HG03565 (cell line): ENCODE data around the gene RUBCN.
A peak's percentile ranks its signal among the peaks of the same experiment; 100 is the strongest.
"Not testable (repeated sequence)": the region's sequence is repeated elsewhere in the genome, so short reads cannot be mapped to it uniquely, and the experiment has no call there.

Experiments used
- ATAC-seq: cut with Tn5 transposase; IDR thresholded peaks from one replicate; pipeline ENCODE4 v1.9.1; 2021; ENCODE audit warnings: mild to moderate bottlenecking, moderate library complexity; ENCODE audit not compliant: unreplicated experiment

Gene RUBCN

DNA sequence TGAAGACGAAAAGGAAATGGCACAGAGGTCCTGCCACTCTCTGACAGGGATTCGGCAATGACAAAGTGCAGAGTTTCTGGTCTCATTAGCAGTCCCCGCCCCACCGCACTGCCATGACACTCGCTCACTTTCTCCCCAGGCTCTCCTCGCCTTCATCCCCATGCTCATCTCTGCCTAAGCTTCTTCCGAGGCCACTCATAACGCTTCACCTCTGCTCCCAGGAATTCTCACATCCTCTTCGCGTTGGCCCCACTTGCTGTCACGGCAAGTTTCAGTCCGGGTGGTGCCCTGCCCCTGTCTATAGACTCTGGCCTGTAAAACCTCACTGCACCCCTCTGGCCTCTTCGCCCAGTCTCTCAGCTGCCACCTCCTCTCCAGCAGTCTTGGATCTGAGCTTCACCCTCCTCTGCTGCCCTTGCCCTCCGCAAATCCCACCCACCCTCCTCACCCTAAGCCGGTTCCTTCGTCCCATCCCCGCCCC, 654 bp downstream of the RUBCN start:
- no peak for ATAC-seq

DNA sequence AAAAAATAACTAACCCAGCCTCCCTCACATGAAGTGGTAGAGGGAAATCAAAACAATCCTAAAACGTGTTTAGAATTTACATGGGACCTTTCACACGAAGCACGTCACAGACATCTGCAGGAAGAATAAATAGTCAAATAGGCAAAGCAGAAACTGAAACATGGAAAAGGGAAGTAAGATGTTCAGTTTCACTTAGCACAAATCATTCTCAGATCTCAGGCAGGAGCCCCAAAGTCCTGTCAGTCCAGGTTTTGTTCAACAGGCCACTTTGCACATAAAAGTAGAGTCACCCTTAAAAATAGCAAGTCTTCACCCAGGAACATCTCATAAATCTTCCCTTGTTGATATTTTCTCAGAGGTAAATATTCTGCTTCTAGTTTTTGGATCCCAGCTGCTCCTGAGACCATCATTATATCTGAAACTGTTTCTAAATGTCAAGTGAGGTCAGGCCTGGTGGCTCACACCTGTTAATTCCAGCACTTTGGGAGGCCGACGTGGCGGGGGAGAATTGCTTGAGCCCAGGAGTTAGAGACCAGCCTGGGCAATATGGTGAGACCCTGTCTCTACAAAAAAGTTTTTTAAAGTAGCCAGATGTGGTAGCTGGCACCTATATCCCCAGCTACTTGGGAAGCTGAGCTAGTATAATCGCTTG, 1.9 kb downstream of the RUBCN start:
- ATAC-seq, result peak; percentile 29

DNA sequence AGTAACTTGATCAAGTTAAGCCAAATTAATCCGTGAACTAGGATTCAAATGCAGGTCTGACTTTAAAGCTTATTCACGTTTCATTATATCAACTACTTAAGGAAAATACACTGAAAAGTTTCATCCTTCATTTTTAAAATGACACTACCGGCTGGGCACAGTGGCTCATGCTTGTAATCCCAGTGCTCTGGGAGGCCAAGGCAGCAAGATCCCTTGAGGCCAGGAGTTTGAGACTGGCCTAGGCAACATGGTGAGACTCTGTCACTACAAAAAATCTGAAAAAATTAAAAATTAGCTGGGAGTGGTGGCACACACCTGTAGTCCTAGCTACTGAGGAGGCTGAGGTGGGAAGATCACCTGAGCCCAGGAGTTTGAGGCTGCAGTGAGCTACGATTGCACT, 3.7 kb downstream of the RUBCN start:
- no peak for ATAC-seq

DNA sequence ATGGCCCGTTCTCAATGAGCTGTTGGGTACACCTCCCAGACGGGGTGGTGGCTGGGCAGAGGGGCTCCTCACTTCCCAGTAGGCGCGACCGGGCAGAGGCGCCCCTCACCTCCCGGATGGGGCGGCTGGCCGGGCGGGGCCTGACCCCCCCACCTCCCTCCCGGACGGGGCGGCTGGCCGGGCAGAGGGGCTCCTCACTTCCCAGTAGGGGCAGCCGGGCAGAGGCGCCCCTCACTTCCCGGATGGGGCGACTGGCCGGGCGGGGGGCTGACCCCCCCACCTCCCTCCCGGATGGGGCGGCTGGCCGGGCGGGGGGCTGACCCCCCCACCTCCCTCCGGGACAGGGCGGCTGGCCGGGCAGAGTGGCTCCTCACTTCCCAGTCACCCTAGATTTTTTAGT, 5.2 kb downstream of the RUBCN start:
- not testable (repeated sequence) for ATAC-seq

DNA sequence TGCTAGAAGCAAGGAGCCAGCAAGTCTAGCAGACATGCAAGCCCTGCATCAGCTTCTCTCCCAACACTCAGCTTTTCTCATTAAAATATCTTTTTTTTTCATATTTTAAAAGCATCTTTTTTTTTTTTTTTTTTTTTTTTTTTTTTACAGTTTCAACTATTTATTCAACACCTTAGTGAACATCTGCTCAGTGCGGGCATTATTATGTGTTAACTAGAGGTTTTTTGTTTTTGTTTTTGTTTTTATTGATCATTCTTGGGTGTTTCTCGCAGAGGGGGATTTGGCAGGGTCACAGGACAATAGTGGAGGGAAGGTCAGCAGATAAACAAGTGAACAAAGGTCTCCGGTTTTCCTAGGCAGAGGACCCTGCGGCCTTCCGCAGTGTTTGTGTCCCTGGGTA, 5.9 kb downstream of the RUBCN start:
- ATAC-seq, result not testable (repeated sequence)

DNA sequence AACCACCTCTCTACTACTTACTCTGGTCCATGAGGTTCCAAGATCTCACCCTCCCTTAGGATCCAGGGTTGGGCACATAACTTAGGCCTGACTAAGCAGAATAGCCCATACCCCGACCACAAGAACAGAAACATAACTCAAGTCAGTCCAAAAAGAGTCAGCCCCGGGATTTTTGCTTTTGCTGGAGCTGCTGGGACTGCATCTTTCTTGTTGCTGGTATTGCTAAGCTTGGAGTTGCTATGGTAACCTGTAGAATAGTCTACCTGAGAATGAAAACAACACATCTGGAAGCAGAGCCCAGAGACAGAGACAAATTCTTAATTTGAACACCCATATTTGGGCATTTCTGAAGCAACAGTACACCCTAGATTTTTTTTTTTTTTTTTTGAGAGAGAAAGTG, 6.5 kb downstream of the RUBCN start:
- no peak for ATAC-seq

DNA sequence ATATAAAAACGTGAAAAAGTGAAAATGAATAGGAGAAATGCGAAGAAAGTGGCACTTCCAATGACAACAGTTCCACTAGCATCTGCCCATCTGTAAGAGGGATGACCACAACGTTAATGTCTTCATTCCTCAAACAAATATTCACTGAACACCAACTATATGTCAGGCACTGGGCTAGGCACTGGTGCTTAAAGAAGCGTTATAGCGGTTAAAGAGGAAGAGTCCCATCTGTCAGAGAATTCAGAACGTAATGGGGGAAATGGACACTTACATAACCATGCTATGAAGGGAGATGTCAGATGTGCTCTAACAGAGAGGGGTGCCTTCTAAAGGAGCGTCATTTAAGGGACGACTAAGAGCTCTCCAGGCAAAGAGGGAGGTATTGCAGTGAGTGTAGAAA, 8.2 kb downstream of the RUBCN start:
- no peak for ATAC-seq

DNA sequence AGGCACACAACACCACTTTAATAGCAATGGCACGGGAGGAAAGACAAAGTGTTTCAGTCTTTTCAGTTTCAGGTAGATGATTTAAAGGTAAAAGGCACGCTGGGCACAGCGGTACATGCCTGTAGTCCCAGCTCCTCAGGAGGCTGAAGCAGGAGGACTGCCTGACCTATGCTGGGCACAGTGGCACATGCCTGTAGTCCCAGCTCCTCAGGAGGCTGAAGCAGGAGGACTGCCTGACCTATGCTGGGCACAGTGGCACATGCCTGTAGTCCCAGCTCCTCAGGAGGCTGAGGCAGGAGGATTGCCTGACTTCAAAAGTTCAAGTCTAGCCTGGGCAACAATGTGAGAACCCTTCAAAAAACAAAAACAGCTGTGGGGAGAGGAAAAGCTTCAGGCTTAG, 8.8 kb downstream of the RUBCN start:
- ATAC-seq, result not testable (repeated sequence)

DNA sequence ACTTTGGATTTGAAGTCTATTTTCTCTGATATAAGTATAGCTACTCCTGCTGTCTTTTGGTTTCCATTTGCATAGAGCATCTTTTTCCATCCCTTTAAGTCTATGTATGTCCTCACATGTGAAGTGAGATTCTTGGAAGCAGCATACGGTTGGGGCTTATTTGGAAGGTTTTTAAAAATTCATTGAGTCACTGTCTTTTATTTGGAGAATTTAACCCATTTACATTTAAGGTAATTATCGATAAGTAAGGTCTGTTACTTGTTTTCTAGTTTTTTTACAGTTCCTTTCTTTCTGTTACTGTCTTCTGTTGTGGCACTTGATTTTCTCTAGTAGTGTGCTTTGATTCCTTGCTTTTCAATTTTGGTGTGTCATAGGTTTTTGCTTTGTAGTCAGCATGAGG, 14.0 kb downstream of the RUBCN start:
- no peak for ATAC-seq

DNA sequence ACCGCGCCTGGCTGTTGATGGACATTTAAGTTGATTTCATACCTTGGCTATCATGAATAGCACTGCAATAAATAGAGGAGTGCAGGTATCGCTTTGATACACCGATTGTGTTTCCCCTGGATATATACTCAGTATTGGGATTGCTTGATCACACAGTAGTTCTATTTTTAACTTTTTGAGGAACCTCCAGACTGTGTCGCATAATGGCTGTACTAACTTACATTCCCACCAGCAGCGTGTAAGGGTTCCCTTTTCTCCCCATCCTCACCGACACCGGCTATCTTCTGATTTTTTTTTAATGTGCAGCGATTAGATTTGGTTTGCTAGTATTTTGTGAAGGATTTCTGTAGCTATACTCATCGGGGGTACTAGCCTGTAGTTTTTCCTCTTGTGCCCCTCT, 16.0 kb downstream of the RUBCN start:
- no peak for ATAC-seq

DNA sequence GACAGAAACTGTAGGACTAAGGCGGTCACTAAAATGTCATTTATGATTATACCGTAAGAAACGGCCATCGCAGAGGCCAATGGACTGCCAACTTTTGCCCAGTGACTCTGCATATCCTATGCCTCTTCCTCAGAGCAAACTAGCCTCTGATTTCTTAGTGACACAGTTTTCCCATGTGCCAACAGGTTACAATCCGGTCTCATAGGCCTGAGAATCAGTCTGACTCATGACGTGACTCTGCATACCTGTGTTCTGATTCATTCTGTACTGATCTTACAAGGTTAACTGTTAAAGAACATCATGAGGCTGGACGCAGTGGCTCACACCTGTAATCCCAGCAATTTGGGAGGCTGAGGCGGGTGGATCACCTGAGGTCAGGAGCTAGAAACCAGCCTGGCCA, 17.8 kb downstream of the RUBCN start:
- no peak for ATAC-seq

DNA sequence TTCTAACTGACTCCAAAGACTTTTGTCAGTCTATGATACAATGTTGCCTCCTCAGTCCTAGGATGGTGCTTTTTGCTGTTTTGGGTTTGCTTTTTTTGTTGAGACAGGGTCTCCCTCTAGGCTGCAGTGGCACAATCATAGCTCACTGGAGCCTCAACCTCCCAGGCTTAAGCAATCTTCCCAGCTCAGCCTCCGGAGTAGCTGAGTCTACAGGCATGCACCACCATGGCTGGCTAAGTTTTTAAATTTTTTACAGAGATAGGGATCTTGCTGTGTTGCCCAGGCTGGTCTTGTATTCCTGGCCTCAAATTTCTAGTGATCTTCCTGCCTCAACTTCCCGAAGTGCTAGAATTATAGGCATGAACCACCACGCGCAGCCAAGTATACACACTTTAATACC, 22.5 kb downstream of the RUBCN start:
- no peak for ATAC-seq

DNA sequence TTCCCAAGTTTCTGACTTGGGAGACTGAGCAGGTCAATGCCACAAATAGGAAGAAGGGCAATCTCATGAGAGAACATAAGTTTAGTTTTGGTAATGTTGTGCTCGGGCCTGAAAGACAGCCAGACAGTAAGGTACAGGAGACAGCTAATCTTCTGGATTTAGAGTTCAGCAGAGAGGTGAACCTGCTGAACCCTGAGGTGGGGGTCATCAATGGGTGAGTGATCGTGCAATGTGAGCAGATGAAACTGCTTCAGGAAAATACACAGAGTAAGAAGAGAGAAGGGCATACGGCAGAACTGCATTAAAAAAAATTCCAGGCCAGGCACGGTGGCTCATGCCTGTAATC, 23.3 kb downstream of the RUBCN start:
- ATAC-seq, result peak; percentile 6

DNA sequence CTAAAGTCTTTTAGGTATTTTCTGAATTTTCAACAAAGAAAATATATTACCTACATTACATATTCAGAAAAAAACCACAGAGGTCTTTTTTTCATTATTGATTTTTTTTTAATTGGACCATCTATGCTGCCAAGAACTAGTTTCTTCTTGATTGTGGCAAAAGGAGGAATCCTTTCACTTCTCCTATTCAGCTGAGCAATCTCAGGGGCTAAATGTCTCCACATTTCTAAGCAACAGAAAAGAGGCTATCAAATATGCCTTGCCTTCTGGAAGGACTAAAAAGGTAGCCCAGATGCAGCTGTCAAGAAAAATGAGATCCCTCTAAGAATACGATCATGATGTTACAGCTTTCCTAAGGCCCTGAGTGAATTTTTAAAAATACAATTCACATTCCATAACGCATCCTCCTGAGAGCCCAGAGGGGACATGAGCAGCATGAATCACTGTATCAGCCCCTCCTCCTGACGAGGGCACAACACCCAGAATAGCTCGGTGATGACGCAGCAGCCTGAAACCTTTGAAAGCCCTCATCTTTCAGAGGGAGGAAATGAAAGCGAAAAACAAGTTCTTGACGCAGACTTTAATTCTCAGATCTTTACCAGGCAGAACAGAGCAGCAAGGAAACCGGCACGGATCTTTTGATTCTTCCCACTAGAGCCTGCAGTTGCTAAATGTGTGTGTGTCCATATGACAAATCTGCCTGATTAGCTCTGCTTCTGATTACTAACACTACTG, 24.6 kb downstream of the RUBCN start:
- ATAC-seq, result peak; percentile 83

DNA sequence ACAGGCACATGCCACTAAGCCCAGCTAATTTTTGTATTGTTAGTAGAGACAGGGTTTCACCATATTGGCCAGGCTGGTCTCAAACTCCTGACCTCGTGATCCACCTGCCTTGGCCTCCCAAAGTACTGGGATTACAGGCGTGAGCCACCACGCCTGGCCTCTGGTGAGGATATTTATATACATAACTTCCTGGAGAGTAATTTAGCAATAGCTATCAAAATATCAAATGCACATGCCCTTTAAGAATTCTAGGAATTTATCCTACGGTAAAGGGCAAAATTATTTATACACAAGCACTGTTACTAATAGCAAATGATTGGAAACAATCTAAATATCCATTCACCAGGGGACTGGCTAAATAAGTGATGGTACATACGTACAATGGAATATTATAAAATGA, 25.7 kb downstream of the RUBCN start:
- ATAC-seq, result not testable (repeated sequence)

DNA sequence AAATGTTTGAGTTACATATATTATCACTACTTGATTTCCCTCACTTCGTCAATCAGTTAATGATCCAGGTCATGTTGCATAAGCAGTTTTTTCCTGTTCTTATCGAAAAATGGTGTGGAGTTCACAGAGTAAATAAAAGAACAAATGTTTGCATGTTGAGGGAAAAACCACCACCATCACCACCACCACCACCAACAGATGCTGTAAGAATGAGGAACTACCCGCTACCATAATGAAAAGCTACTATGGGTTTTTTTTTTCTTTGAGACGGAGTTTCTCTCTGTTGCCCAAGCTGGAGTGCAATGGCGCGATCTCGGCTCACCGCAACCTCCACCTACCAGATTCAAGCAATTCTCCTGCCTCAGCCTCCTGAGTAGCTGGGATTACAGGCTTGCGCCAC, 27.6 kb downstream of the RUBCN start:
- no peak for ATAC-seq

DNA sequence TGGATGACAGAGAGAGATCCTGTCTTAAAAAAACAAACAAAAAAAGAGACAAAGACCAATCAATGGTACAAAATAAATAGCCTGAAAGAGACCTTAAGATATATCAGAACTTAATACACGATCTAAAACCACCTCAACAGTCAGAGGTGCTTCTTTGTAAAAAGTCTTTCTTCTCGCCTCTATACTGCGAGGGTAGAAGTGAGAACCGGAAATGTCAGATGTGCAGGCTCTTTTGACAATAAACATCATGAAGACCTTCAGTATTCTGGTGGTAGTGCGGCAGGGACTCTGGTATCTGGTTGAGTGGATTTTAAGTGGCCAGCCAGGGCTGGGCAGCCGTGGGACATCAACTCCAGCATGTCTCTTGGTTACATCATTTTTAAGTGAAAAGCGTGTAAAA, 30.0 kb downstream of the RUBCN start:
- ATAC-seq, result no peak

DNA sequence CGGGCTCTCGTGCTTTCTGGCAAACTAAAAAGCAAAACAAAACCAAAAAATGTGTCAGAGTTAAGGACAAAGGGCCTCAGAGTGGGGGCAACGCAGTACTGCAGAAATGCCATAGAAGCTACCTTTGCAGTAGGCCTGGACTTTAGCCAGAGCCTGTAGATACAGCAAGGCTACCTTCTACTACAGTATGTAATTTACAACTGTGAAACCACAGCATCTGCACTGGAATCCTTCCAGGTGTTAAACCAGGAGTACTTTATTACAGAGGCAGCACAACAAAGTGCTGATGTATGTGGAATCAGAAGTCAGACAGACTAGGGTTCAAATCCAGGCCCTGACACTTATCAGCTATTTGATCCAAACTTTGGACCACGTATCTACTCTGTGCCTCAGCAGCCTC, 34.9 kb downstream of the RUBCN start:
- no peak for ATAC-seq

DNA sequence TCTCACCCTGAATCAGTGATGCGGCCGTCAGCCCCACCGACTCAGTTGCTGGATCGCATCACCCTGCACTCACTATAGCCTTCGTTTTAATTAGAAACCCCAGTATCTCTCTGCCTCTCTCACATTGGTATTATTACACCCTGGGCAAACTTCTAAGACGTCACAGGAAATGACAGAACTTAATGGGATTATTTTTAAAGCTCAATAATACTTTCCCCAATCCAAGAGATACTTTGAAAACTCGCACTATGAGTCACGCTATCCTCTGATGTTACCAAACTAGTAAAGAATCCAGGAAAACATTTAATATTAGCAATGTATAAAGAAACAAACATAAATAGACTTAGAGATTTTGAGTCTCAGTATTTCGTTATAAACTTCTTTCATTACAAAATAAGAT, 36.6 kb downstream of the RUBCN start:
- no peak for ATAC-seq

DNA sequence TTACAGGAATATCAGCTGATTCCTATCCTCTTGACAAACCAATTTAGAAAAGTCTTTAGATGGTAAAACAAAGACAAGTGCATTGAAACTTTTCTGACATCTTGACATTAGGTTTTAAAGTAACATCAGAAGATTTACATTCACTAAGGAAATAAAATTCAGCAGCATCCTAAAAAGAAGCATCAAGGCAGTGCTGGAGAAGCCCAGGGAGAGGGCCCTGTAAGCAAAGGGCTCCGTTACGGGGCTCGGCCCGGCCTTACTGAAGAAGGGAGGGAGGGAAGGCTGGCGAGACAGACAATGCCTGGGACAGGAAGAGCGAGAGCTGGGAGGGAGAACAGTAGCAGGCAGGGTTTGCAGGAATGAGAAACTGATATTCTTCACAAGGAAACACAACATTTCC, 39.3 kb downstream of the RUBCN start:
- no peak for ATAC-seq

DNA sequence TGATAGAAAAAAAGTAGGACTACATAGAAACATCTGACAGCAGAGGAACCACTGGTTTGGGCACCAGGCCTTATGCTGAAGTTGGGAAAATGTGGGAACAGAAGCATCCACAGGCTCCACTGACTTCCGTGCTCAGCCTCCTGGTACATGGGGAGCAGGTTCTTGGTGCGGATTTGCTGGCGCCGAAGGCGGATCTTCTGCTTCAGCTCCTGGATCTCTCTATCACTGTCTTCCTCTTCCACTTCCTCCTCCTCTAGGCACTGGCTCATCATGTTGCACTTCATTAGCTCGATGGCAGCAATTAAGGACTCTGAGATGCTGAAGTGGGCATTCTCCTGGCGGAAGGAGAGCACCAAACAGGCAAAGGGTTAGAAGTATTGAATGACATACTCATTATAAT, 42.5 kb downstream of the RUBCN start:
- no peak for ATAC-seq

DNA sequence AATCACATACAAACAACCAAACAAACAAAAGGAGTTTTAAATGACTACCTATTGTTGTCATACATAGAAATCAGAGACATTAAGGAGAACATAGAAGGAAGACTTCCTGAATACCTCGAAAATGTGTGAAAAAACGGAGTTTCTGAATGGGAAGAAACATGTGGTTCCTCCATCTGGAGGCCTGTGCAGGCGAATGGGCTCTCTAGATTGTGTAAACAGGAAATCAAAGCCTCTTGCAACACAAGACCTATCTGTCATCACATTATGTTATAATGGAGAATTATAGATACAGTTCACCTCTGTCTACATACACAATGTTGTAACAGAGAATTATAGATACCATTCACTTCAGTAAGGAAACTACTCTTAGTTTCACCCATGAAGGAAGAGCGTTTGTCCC, 44.1 kb downstream of the RUBCN start:
- no peak for ATAC-seq

DNA sequence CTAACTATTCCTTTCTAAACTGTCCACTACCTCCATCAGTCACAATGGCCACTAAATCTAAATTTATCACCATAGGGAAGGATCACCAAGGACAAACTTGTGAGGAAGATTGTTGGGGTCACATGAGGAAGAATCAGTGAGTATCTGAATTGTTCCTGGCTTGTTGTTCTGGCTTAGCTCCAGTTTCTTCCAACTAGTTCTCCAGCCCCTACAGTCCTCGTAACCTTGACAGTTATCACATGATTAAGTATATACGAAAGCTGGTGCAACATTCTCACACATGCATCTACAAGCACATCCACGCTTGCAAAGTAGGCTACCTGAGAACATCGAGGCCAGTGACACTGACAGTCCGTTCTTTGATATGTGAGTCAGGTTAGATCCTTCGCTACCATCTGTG, 46.0 kb downstream of the RUBCN start:
- ATAC-seq, result no peak
